Measurements from ENCODE around the gene ST6GAL1. TPM values are rescaled to one million over a fixed set of nuclear protein-coding genes. Genes with fewer than 3 reads are reported as not detected.

The ST6GAL1 gene
- total and polyA plus RNA-seq, 12 donors, result 19.5 to 94.7 (median 65.8) TPM

DNA sequence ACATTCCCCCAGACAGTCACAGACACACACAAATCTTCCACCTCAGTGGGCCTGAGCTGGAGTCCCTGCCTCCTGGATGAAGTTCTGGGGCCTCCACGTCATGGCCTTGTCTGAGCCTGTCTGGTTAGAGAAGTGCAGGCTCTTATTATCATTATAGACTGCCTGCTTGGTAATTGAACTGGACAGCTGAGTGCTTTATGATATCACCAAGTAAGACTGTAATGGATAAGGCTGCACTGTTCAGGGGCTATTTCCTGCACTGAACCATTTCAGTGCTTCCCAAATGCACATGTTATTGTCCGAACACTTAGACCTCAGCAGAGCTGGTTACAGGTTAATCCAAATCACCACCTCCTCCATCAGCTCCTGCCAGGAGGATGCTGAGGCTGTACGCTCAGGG lies 8.7 kb upstream of the ST6GAL1 start:
- H3K36me3 ChIP-seq, result no peaks in the 10 kb centered on the region
- TF ChIP-seq, protein P1, sequence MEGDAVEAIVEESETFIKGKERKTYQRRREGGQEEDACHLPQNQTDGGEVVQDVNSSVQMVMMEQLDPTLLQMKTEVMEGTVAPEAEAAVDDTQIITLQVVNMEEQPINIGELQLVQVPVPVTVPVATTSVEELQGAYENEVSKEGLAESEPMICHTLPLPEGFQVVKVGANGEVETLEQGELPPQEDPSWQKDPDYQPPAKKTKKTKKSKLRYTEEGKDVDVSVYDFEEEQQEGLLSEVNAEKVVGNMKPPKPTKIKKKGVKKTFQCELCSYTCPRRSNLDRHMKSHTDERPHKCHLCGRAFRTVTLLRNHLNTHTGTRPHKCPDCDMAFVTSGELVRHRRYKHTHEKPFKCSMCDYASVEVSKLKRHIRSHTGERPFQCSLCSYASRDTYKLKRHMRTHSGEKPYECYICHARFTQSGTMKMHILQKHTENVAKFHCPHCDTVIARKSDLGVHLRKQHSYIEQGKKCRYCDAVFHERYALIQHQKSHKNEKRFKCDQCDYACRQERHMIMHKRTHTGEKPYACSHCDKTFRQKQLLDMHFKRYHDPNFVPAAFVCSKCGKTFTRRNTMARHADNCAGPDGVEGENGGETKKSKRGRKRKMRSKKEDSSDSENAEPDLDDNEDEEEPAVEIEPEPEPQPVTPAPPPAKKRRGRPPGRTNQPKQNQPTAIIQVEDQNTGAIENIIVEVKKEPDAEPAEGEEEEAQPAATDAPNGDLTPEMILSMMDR (IDR thresholded peaks at IDR 0.05), result no peak

DNA sequence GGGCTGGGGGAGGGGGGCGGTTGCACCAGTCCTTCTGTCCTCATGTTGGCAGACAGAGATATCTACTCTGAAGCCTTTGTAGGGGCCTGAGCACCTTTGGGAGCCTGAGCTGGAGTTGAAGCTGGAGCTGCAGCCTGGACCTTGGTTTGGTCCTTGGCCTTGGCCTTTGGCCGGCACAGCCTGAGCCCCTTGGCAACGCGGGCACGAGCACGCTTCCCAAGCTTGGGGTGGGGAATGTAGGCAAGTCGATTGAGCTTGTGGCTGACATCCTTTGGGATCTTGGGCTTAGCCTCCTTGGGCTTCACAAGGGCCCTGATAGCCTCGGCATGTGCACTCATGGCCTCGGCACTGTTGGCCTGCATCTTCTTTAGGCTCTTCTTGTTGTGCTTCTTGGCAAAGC lies 8.1 kb upstream of the ST6GAL1 start:
- Histone ChIP-seq H3K36me3 (no peaks in the 10 kb centered on the region), H3K27ac (no peak overlapping the region), H3K4me3 (no peak overlapping the region), H3K4me1 (peaks cover 0 to 7% (median 0%) of the 10 kb centered on the region in 9 donors), H3K27me3 (no peaks in the 10 kb centered on the region), H3K9me3 (no peaks in the 10 kb centered on the region)
- WGBS, 2 donors, result 93 to 94% methylated on average over 9 of the region's 9 CpGs
- TF ChIP-seq, protein P1 (IDR thresholded peaks at IDR 0.05), result no peak
- DNase-seq (no peak), ATAC-seq (no peak)
- intact Hi-C loops (cut with DNase I), result loop anchor here in 3 of 10 donors (10.0 kb wide), 2 partner anchors 67 to 243 kb away; no protein-coding TSS in a partner anchor

More for the DNA sequence above, 8.7 kb upstream of the ST6GAL1 start:
- Histone ChIP-seq H3K9me3 (no peaks in the 10 kb centered on the region), H3K27ac (no peak overlapping the region), H3K27me3 (no peaks in the 10 kb centered on the region), H3K4me1 (peaks cover 0 to 7% (median 0%) of the 10 kb centered on the region in 9 donors), H3K4me3 (no peak overlapping the region)
- ATAC-seq (no peak), DNase-seq (no peak)
- intact Hi-C loops (cut with DNase I), result loop anchor here in 3 of 10 donors (10.0 kb wide), 2 partner anchors 67 to 243 kb away; no protein-coding TSS in a partner anchor
- 94 to 95% methylated on average over 3 of the region's 3 CpGs for WGBS, 2 donors

DNA sequence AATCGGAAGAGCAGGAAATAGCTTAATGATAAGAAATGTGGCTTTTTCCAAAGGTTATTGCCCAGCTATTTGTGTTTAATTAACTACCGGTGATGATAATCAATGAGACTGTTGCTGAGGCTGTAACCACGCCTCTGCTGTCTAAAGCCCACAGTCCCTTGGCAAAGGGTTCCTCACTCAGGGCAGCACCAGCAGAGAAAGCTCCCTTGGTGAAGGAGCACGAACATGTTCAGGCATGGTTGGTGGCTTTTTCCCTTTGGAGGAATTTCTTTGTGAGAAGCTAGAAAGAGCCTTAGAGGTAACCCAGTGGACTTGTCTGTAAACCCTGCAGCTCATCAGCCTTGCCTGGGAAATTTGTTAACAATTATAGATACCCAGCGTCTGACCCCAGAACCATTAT lies 7.5 kb upstream of the ST6GAL1 start:
- H3K27me3 ChIP-seq, result no peaks in the 10 kb centered on the region
- no peak overlapping the region for H3K4me3 ChIP-seq
- DNase-seq (no peak), ATAC-seq (no peak)
- no peak overlapping the region for H3K27ac ChIP-seq
- intact Hi-C loops (cut with DNase I), result loop anchor here in 3 of 10 donors (10.0 kb wide), 2 partner anchors 68 to 242 kb away; no protein-coding TSS in a partner anchor
- peaks cover 0 to 7% (median 0%) of the 10 kb centered on the region in 9 donors for H3K4me1 ChIP-seq
- WGBS, 2 donors, result 86 to 90% methylated on average over 5 of the region's 5 CpGs
- TF ChIP-seq, protein P1 (IDR thresholded peaks at IDR 0.05), result no peak
- H3K36me3 ChIP-seq, result no peaks in the 10 kb centered on the region
- H3K9me3 ChIP-seq, result no peaks in the 10 kb centered on the region

GRCh38 chr3:186923241-186923640 lies 7.1 kb upstream of the ST6GAL1 start:
- ATAC-seq (no peak), DNase-seq (no peak)
- peaks cover 0 to 7% (median 0%) of the 10 kb centered on the region in 9 donors for H3K4me1 ChIP-seq
- H3K27me3 ChIP-seq, result no peaks in the 10 kb centered on the region
- H3K27ac ChIP-seq, result no peak overlapping the region
- H3K36me3 ChIP-seq, result no peaks in the 10 kb centered on the region
- TF ChIP-seq, protein P1 (IDR thresholded peaks at IDR 0.05), result no peak
- no peak overlapping the region for H3K4me3 ChIP-seq
- WGBS, 2 donors, result 97 to 98% methylated on average over 3 of the region's 3 CpGs
- intact Hi-C loops (cut with DNase I), result loop anchor here in 3 of 10 donors (10.0 kb wide), 2 partner anchors 68 to 242 kb away; no protein-coding TSS in a partner anchor
- H3K9me3 ChIP-seq, result no peaks in the 10 kb centered on the region

Measured in heart right ventricle (tissue), 16 donors.